GM18870 (cell line): ENCODE measurements around the gene OPN4.

Experiments
- ATAC-seq: cut with Tn5 transposase; IDR thresholded peaks from one replicate; pipeline ENCODE4 v1.9.1; 2021; ENCODE audit warnings: moderate library complexity; ENCODE audit not compliant: unreplicated experiment

OPN4 gene

GRCh38 chr10:86661161-86662025 is 7.0 kb downstream of the OPN4 start:
- no peak for ATAC-seq

DNA sequence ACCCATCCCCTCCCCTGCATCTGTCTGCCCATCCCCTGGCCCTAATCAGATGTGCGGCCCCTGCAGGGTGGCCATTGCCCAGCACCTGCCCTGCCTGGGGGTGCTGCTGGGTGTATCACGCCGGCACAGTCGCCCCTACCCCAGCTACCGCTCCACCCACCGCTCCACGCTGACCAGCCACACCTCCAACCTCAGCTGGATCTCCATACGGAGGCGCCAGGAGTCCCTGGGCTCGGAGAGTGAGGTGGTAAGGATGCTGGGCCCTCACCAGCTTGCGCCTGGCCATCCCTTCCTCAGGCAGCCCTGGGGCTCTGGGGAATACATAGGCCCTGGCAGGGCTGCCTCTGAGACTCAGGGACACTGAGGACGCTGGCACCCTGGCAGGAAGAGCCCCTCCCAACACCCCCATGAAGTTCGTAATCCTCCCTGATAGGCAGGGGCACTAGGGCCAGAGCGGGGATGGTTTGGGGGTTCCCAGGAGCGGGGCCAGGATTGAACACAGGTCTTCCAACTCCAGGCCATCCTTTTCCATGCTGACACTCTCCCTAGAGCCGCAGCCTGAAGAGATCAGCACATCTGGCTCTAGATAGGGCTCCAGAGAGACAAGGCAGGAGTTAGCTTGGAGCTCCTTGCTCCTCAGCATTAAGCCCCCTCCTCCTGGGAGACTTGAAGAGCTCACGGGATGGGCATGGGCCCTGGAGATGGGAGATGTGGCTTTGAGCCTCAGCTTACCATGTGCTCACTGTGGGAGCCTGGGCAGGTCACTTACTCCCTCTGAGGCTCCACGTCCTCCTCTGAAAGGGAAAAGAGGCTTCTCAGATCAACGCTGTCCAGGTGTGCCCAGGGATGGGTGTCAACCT is 8.1 kb downstream of the OPN4 start:
- ATAC-seq: no peak

- no peak for ATAC-seq
Measured at GRCh38 chr10:86663046-86663345, 8.6 kb downstream of the OPN4 start.

DNA sequence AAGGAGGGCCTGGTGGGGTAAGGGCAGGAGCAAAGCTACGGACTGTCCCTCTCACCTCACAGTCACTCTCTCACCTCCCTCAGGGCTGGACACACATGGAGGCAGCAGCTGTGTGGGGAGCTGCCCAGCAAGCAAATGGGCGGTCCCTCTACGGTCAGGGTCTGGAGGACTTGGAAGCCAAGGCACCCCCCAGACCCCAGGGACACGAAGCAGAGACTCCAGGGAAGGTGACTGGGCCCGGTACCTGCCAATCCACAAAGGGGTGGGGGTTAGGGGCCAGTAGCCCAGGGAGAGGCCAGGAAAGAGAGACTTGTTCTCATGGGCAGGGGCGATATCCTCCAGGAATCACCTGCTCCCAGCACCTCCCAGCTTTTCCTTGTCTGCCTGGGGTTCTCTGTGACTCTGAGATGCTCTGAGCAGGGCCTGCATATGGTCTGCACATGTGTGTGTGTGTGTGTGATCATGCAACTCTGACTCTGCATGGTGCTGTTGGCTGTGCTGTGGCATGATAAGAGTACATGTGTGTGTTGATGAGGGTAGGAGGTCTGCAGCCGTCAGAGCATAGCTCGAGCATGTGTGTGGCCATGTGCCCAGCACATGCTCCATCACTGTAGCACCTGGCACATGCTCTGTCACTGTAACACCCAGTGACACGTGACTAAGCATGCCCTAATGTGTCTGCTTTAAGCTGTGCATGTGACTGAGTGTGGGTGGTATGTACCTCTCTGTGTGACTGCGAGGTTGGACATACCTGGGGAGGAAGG is 9.4 kb downstream of the OPN4 start:
- no peak for ATAC-seq

- no peak for ATAC-seq
Measured at GRCh38 chr10:86664341-86665217, 10.2 kb downstream of the OPN4 start.

GRCh38 chr10:86665218-86665607 is 10.9 kb downstream of the OPN4 start:
- no peak for ATAC-seq

DNA sequence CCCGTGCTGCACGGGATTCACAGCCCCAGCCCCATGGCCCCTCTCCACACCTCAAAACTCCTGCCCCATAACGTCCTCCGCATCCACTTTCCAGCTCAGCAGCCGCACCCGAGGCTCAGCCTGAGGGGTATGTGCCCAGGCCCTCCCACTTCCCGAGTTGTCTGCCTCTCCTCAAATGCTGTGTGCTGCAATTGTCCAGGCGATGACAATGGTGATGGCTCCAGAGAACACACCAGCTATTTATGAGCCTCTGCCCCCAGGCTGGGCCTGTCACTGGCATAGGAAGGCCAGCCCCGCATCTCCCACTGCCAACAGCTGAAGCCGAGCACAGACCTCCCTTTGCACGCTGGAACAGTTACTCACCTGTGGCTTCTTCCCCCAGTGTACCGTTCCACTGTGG is 11.5 kb downstream of the OPN4 start:
- no peak for ATAC-seq

GRCh38 chr10:86666538-86666937 is 12.2 kb downstream of the OPN4 start:
- ATAC-seq: no peak

DNA sequence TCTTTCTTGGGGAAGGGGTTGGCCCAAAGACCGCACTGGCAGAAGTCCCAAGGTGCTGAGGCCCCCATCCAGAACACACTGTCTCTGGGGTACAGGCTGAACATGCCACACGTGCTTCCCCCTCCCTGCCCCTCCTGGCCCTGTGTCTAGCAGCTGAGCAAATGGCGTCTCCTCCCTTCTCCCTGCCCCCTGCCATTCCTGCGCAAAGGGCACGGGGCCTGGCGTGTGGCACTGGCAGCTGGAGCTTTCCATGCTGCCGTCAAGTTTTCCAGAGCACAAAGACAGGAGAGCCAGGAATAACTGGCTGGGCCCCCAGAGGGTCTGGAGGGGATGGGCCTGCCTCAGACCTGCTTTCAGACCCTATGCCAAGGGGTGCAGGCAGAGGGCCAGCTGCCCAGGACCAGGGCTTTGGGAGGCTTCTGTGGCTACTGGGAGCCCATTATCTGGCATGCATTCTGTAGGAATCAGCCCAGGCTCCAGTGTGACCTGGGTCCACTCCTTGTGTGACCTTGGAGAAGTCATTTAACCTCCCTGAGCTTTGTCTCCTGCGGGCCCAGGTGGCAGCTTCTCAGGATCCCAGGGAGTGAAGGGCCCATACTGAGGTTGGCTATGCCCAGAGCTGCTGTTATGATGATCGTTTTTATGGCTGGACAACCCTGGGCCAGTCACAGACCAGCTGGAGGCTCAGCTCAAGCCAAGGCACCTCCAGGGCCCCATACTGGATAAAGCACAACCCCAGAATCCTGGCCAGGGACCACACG is 13.3 kb downstream of the OPN4 start:
- no peak for ATAC-seq

DNA sequence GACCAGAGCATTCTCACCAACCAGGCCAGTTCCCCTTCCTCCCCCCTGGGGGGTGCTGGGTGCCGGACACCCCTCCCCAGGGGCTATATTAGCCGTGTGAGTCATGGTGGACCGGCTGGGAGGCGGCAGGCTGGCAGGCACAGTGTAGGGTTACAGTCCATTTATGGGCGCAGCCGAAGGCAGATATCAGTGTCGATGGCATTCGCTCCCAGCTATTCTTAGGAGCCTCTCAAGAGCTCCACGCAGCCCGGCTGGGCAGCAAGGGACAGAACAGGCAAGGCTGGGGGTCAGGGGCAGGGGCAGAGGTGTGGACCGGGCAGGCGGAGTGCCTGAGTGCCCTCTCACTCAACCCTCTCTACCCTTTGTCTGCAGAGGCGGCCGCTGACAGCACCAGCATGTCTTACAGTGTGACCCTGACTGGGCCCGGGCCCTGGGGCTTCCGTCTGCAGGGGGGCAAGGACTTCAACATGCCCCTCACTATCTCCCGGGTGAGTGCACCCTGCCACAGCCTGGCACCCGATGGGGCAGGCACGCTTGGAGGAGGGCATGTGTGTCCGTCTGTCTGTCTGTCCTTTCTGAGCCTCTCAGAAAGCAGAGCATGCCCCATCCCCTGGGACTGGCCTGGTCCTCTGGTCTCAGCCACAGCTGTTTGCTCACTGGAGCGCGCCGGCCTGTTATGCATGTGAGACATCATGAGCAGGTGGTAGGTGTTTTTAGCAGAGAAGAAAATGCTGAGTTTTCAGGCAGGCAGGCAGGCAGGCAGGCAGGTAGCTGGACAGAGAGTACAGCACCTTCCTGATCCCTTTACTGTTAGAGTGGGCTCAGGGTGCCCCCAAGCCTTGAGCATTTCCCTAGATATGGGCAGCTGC is 14.2 kb downstream of the OPN4 start, which contains the start of gene LDB3:
LDB3 (plus strand) TSS at position 215 of the 869 bp plus-strand sequence; CDS start at position 396, 181 bp downstream.
- ATAC-seq: no peak

- no peak for ATAC-seq
Measured at GRCh38 chr10:86670290-86670811, 16.0 kb downstream of the OPN4 start.

GRCh38 chr10:86670876-86671275 is 16.5 kb downstream of the OPN4 start:
- no peak for ATAC-seq

- no peak for ATAC-seq
Measured at GRCh38 chr10:86671419-86671818, 17.1 kb downstream of the OPN4 start.

GRCh38 chr10:86671985-86672710 is 17.8 kb downstream of the OPN4 start:
- ATAC-seq: no peak

- no peak for ATAC-seq
Measured at GRCh38 chr10:86673216-86673826, 19.0 kb downstream of the OPN4 start.

- ATAC-seq: no peak
Measured at GRCh38 chr10:86673827-86674581, 19.7 kb downstream of the OPN4 start.

DNA sequence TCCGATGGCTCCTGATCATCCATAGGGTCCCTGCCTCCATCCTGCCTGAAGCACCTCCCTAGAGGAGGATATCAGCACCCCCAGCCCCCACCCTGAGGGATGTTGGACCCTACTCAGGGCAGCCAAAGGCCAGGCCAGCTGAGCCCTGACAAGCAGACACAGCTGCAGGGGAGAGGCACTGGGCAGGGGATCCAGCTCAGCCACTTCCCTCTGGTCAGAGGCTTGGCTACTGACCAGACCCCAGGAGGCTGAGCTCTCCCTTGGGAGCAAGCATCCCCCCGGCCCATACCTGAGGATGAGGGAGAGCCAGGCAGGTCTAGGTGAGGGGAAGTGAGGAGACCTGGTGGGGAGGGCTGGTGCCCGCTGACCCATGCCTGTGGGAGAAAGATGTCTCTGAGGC is 20.6 kb downstream of the OPN4 start:
- ATAC-seq: no peak
